C4-2B (cell line): ENCODE data around the gene TMEM181.

Experiments used
- CTCF ChIP-seq: fragments of 450-650 bp; conservative IDR thresholded peaks from 2 replicates; pipeline ENCODE4 v1.5.1; 2017; ENCODE audit warnings: mild to moderate bottlenecking
- ZFX ChIP-seq: fragments of 450-650 bp; IDR thresholded peaks from 2 replicates; pipeline ENCODE4 v1.6.1; 2017

- TF ChIP-seq CTCF (no peak), ZFX (no peak)
These were observed 16.2 kb upstream of the TMEM181 start for GRCh38 chr6:158543606-158544185.
